Suprapubic skin (tissue), 4 donors: ENCODE data around the gene RENBP. TPM values are rescaled to one million over a fixed set of nuclear protein-coding genes. Genes with fewer than 3 reads are reported as not detected.
A peak's percentile ranks its signal among the peaks of the same experiment; 100 is the strongest.

Experiments
- DNase-seq, 2 donors: peaks; one replicate each; pipeline ENCODE4 v3.0.0-alpha.2; 2019; ENCODE audit warnings: low spot score in 2 of 2
- H3K27ac ChIP-seq: fragments of 200-600 bp; sonication (generic); one replicate; pipeline ENCODE4 v1.5.1; 2019
- H3K27me3 ChIP-seq: fragments of 200-600 bp; sonication (generic); one replicate; pipeline ENCODE4 v1.5.1; 2019
- H3K36me3 ChIP-seq: fragments of 200-600 bp; sonication (generic); one replicate; pipeline ENCODE4 v1.5.1; 2019
- H3K4me1 ChIP-seq: fragments of 200-600 bp; sonication (generic); one replicate; pipeline ENCODE4 v1.5.1; 2019
- H3K4me3 ChIP-seq: fragments of 200-600 bp; sonication (generic); one replicate; pipeline ENCODE4 v1.5.1; 2019; ENCODE audit warnings: mild to moderate bottlenecking
- H3K9me3 ChIP-seq: fragments of 200-600 bp; sonication (generic); one replicate; pipeline ENCODE4 v1.5.1; 2019
- EP300 ChIP-seq: sonication (generic); formaldehyde crosslinking; IDR thresholded peaks from one replicate; pipeline ENCODE4 v1.6.1; 2017; ENCODE audit warnings: antibody characterized with exemption
- POLR2A ChIP-seq, 2 donors: fragments of 450-650 bp; IDR thresholded peaks; one replicate each; pipeline ENCODE4 v1.6.1; 2017; ENCODE audit warnings: antibody characterized with exemption in 2 of 2, mild to moderate bottlenecking in 2 of 2, moderate library complexity in 2 of 2
- POLR2AphosphoS5 ChIP-seq, 3 donors: sonication (generic); formaldehyde crosslinking; IDR thresholded peaks; one replicate each; pipeline ENCODE4 v1.6.1; 2017; ENCODE audit warnings: antibody characterized with exemption in 3 of 3
- WGBS: methylation state at CpG from one replicate; pipeline ENCODE4 v1.1.5; 2018; 5-methylcytosine and 5-hydroxymethylcytosine counted together
- total RNA-seq, 4 donors: library from RNA; depleted of rRNA; stranded (reverse); fragments of >200 nt; gene quantifications; one replicate each; pipeline ENCODE4 v1.1.0, GENCODE V29; 2016
- TF ChIP-seq, protein P1 (sequence below), 2 donors: fragments of 200-600 bp in 1 of 2; fragments of 450-650 bp in 1 of 2; sonication (generic) in 1 of 2; IDR thresholded peaks; one replicate each; pipeline ENCODE4 v1.5.1; 2016 to 2019; ENCODE audit warnings: antibody characterized with exemption in 2 of 2, mild to moderate bottlenecking in 1 of 2, moderate library complexity in 1 of 2

RENBP gene
- total RNA-seq, 4 donors from 2014 or later = 1.7 to 9.9 (median 4.6) TPM

DNA sequence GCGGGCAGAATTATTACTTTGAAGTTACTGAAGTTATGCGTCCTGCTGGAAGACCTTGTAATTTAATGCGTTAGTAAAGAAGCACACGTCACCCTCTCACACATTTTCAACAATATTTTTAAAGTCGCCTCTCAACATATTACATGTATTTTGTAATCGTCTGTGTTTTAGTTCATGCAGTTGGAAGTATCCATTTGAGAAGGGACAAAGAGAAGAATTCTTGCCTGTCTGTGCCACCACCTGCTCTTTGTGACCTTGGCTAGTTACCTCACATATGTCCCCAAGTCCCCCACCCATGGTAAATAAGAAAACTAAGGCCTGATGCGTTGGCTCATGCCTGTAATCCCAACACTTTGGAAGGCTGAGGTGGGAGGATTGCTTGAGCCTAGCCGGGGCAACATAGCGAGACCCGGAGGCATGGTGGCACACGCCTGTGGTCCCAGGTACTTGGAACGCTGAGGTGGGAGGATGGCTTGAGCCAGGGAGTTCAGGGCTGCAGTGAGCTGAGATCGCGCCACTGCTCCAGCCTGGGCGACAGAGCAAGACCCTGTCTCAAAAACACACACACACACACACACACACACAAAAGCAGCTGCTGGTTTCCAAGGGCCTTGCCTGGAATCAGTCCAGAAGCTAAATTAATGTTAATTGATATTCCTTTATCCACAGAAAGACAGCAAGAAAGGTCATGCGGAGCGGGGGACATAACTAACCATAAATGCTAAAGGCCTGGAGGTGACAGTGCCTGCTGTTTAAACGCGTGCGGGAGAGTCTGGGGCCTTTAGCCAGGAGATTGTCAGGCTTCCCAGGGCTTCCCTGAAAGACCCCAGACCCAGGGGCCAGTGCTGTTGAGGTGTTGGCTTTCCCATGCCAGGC, 28.9 kb upstream of the RENBP start:
- WGBS = 53% methylated on average over 19 of the region's 20 CpGs
- Histone ChIP-seq H3K36me3 (no peaks in the 10 kb centered on the region), H3K27me3 (no peaks in the 10 kb centered on the region), H3K9me3 (no peaks in the 10 kb centered on the region), H3K4me3 (peak overlapping the region; percentile 60), H3K4me1 (peaks cover 30% of the 10 kb centered on the region), H3K27ac (peak overlapping the region; percentile 98)
- TF ChIP-seq POLR2AphosphoS5 (IDR thresholded peaks at IDR 0.05) (no peak), EP300 (no peak), POLR2A (IDR thresholded peaks at IDR 0.05) (no peak)
- TF ChIP-seq, protein P1, sequence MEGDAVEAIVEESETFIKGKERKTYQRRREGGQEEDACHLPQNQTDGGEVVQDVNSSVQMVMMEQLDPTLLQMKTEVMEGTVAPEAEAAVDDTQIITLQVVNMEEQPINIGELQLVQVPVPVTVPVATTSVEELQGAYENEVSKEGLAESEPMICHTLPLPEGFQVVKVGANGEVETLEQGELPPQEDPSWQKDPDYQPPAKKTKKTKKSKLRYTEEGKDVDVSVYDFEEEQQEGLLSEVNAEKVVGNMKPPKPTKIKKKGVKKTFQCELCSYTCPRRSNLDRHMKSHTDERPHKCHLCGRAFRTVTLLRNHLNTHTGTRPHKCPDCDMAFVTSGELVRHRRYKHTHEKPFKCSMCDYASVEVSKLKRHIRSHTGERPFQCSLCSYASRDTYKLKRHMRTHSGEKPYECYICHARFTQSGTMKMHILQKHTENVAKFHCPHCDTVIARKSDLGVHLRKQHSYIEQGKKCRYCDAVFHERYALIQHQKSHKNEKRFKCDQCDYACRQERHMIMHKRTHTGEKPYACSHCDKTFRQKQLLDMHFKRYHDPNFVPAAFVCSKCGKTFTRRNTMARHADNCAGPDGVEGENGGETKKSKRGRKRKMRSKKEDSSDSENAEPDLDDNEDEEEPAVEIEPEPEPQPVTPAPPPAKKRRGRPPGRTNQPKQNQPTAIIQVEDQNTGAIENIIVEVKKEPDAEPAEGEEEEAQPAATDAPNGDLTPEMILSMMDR (IDR thresholded peaks at IDR 0.05) = no peak
- peak in 1 of 2 donors; percentile 60 for DNase-seq

- TF ChIP-seq, protein P1 (IDR thresholded peaks at IDR 0.05) = no peak
- TF ChIP-seq POLR2A (IDR thresholded peaks at IDR 0.05) (peak; percentile 55 to 73), EP300 (no peak)
- DNase-seq = peak; percentile 90 to 92
- 8% methylated on average over 28 of the region's 103 CpGs for WGBS
- H3K36me3 ChIP-seq = no peaks in the 10 kb centered on the region
- peaks cover 38% of the 10 kb centered on the region for H3K4me1 ChIP-seq
- no peaks in the 10 kb centered on the region for H3K9me3 ChIP-seq
- H3K4me3 ChIP-seq = peak within 1 kb of the TSS; percentile 60
- no peaks in the 10 kb centered on the region for H3K27me3 ChIP-seq
- peak within 1 kb of the TSS; percentile 98 for H3K27ac ChIP-seq
These were observed 28.1 kb upstream of the RENBP start, which contains the start of gene TMEM187 for GRCh38 chrX:153972368-153973126. TSS of gene TMEM187 (plus strand) at chrX:153972754. CDS start at chrX:153982063, 9,309 bp downstream.

DNA sequence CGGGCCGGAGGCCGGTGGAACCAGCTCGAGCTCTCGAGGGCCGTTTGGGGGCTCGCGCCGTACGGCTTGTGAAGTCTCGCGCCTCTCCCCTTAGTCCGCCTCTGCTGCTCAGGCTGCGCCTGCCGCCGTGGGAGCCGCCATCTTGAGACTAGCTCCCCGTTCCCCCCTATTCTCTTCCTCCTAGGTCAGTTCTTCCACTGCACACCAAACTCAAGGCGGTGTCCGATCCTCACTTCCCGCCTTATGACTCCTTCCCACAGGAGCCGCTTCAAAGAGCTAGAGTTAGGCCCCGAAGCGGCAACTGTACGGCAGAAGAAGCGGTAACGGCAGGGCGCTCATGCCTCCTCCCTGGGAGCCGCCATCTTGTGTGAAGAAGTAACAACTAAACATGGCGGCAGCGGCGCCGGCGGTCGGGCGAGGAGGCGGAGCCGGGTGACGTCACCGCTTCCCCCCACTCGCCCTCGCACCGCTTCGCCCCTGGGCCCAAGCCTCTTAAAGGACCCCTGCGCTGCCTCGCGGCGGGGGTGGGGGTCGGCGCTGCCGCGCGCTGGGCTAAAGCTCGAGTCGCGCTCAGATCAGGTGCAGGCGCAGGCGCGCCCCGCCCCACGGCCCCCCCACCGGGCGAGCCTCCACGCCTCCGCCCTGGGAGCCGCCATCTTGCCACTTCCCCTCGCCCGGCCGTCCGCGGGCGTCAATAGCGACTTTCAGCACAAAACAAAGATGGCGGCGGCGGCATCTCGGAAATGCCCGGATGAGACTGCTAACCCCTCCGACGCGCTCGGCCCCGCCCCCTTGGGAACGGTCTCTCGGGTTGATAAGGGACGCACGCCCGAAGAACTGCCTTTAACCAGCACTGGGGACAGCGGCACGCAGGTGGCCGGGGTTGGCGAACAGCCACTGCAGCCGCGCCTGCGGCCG, 27.3 kb upstream of the RENBP start, which contains the start of gene HCFC1:
HCFC1 (minus strand) TSS at position 369 of the 918 bp plus-strand sequence. CDS start 978 bp downstream, outside the sequence.
- H3K4me3 ChIP-seq = peak within 1 kb of the TSS; percentile 60
- no peak for TF ChIP-seq EP300
- TF ChIP-seq POLR2AphosphoS5 (IDR thresholded peaks at IDR 0.05) = peak in 2 of 3 donors; percentile 5 to 47
- 14% methylated on average over 55 of the region's 96 CpGs for WGBS
- no peaks in the 10 kb centered on the region for H3K27me3 ChIP-seq
- peak within 1 kb of the TSS; percentile 98 for H3K27ac ChIP-seq
- H3K36me3 ChIP-seq = no peaks in the 10 kb centered on the region
- peak; percentile 96 to 97 for DNase-seq
- no peaks in the 10 kb centered on the region for H3K9me3 ChIP-seq
- peaks cover 47% of the 10 kb centered on the region for H3K4me1 ChIP-seq

- no CpG with 5 or more reads among the region's 34 CpGs for WGBS
- no peaks in the 10 kb centered on the region for H3K9me3 ChIP-seq
- H3K27me3 ChIP-seq = no peaks in the 10 kb centered on the region
- peaks cover 53% of the 10 kb centered on the region for H3K4me1 ChIP-seq
- TF ChIP-seq, protein P1 (IDR thresholded peaks at IDR 0.05) = no peak
- peak in 1 of 2 donors; percentile 52 for TF ChIP-seq POLR2A (IDR thresholded peaks at IDR 0.05)
- TF ChIP-seq POLR2AphosphoS5 (IDR thresholded peaks at IDR 0.05) = no peak
- no peak for TF ChIP-seq EP300
- peak; percentile 93 to 95 for DNase-seq
- no peaks in the 10 kb centered on the region for H3K36me3 ChIP-seq
- H3K4me3 ChIP-seq = peak overlapping the region; percentile 60
- H3K27ac ChIP-seq = peak overlapping the region; percentile 98
These were observed 26.6 kb upstream of the RENBP start for GRCh38 chrX:153971124-153971449.
